CD8-positive, alpha-beta memory T cell (primary cell): ENCODE results near the gene RAB6B. TPM values are rescaled to one million over a fixed set of nuclear protein-coding genes. Genes with fewer than 3 reads are reported as not detected.
A peak's percentile ranks its signal among the peaks of the same experiment; 100 is the strongest.

Experiments
- CTCF ChIA-PET: fragments of 350-600 bp; sonication (Branson Sonifier 250); formaldehyde crosslinking; loops from one replicate; lab custom pipeline; 2021; ENCODE audit warnings: antibody characterized with exemption; lab: Charles Lee
- POLR2A ChIA-PET: fragments of 350-600 bp; sonication (Branson Sonifier 250); formaldehyde crosslinking; loops from one replicate; lab custom pipeline; 2021; ENCODE audit warnings: antibody characterized with exemption; lab: Charles Lee
- DNase-seq, 5 donors: peaks; one replicate each; pipeline versions ENCODE4 v3.0.0 to v3.0.0-alpha.2; 2020 to 2022; ENCODE audit warnings: mixed read lengths in 1 of 5
- H3K27ac ChIP-seq: one replicate; pipeline ENCODE4 v1.7.0; 2013; ENCODE audit warnings: low read depth, mild to moderate bottlenecking, low read length, moderate library complexity
- H3K27me3 ChIP-seq: 2 replicates; pipeline ENCODE4 v1.7.0; 2013; ENCODE audit warnings: low read length, mild to moderate bottlenecking; ENCODE audit not compliant: insufficient read depth, poor library complexity, severe bottlenecking
- H3K36me3 ChIP-seq: 2 replicates; pipeline ENCODE4 v1.7.0; 2013; ENCODE audit warnings: mild to moderate bottlenecking, low read length, moderate library complexity; ENCODE audit not compliant: insufficient read depth
- H3K4me1 ChIP-seq: 2 replicates; pipeline ENCODE4 v1.7.0; 2013; ENCODE audit warnings: mild to moderate bottlenecking, low read length, moderate library complexity; ENCODE audit not compliant: insufficient read depth
- H3K4me3 ChIP-seq: 2 replicates; pipeline ENCODE4 v1.7.0; 2013; ENCODE audit warnings: mild to moderate bottlenecking, low read length
- H3K9me3 ChIP-seq: 2 replicates; pipeline ENCODE4 v1.7.0; 2013; ENCODE audit warnings: mild to moderate bottlenecking, low read length
- H3K27ac Mint-ChIP-seq, 8 donors: one replicate each; pipeline ENCODE4 v1.8.0; 2020 to 2021; ENCODE audit warnings: mixed read lengths in 8 of 8, mild to moderate bottlenecking in 6 of 8, inconsistent platforms in 3 of 8, moderate library complexity in 3 of 8
- H3K27me3 Mint-ChIP-seq, 2 donors: one replicate each; pipeline ENCODE4 v1.8.0; 2020 to 2021; ENCODE audit warnings: mixed read lengths in 2 of 2, mild to moderate bottlenecking in 1 of 2, moderate library complexity in 1 of 2
- H3K36me3 Mint-ChIP-seq, 3 donors: one replicate each; pipeline ENCODE4 v1.8.0; 2020 to 2021; ENCODE audit warnings: mixed read lengths in 3 of 3, inconsistent platforms in 1 of 3, mild to moderate bottlenecking in 1 of 3
- H3K4me1 Mint-ChIP-seq, 3 donors: one replicate each; pipeline ENCODE4 v1.8.0; 2020 to 2021; ENCODE audit warnings: mixed read lengths in 3 of 3, inconsistent platforms in 1 of 3, mild to moderate bottlenecking in 1 of 3
- H3K4me3 Mint-ChIP-seq, 7 donors: one replicate each; pipeline ENCODE4 v1.8.0; 2020 to 2021; ENCODE audit warnings: mixed read lengths in 7 of 7, mild to moderate bottlenecking in 6 of 7, moderate library complexity in 4 of 7, inconsistent platforms in 2 of 7
- H3K9me3 Mint-ChIP-seq, 5 donors: one replicate each; pipeline ENCODE4 v1.8.0; 2020 to 2022; ENCODE audit warnings: mixed read lengths in 5 of 5, mild to moderate bottlenecking in 3 of 5, moderate library complexity in 2 of 5, inconsistent platforms in 1 of 5
- polyA plus RNA-seq: library from polyadenylated mRNA; unstranded; fragments of 300-500 nt; fragmentation: Illumina TruSeq; gene quantifications from one replicate; pipeline ENCODE4 v1.2.3, GENCODE V29; 2021
- total RNA-seq, 2 experiments: library from RNA; stranded (reverse); gene quantifications; one replicate each; pipeline ENCODE4 v1.2.3, GENCODE V29; 2021

The RAB6B gene
- total and polyA plus RNA-seq, 3 experiments from 2014 or later, result 0.24 to 1.7 (median 0.73) TPM

GRCh38 chr3:133939463-133939835 is 43.8 kb upstream of the RAB6B start:
- H3K4me3 Mint-ChIP-seq, result peak overlapping the region in 1 of 7 donors; percentile 40

GRCh38 chr3:133938770-133939462 is 43.2 kb upstream of the RAB6B start:
- peaks cover 4 to 19% of the 10 kb centered on the region in 2 donors for H3K27me3 Mint-ChIP-seq
- CTCF ChIA-PET, result no interaction called here
- H3K4me1 Mint-ChIP-seq, result peaks cover 4 to 6% (median 4%) of the 10 kb centered on the region in 3 donors

More at GRCh38 chr3:133939463-133939835, 43.8 kb upstream of the RAB6B start:
- Histone ChIP-seq H3K4me1 (no peaks in the 10 kb centered on the region), H3K27ac (no peak overlapping the region), H3K9me3 (no peaks in the 10 kb centered on the region), H3K27me3 (no peaks in the 10 kb centered on the region), H3K4me3 (no peak overlapping the region), H3K36me3 (no peaks in the 10 kb centered on the region)
- peaks cover 0 to 2% (median 0%) of the 10 kb centered on the region in 3 donors for H3K36me3 Mint-ChIP-seq
- no peak for DNase-seq
- CTCF ChIA-PET, result no interaction called here
- H3K27me3 Mint-ChIP-seq, result peaks cover 4 to 19% of the 10 kb centered on the region in 2 donors
- H3K27ac Mint-ChIP-seq, result no peak overlapping the region
- no peaks in the 10 kb centered on the region for H3K9me3 Mint-ChIP-seq
- POLR2A ChIA-PET, result no interaction called here
- H3K4me1 Mint-ChIP-seq, result peaks cover 4 to 6% (median 6%) of the 10 kb centered on the region in 3 donors

GRCh38 chr3:133937756-133938601 is 42.3 kb upstream of the RAB6B start:
- H3K4me1 ChIP-seq, result no peaks in the 10 kb centered on the region
- H3K27me3 Mint-ChIP-seq, result peaks cover 4 to 18% of the 10 kb centered on the region in 2 donors
- no peaks in the 10 kb centered on the region for H3K9me3 Mint-ChIP-seq
- H3K4me1 Mint-ChIP-seq, result peaks cover 4 to 6% (median 4%) of the 10 kb centered on the region in 3 donors
- ChIA-PET POLR2A (no interaction called here), CTCF (no interaction called here)
- no peak overlapping the region for H3K4me3 ChIP-seq
- no peaks in the 10 kb centered on the region for H3K36me3 ChIP-seq
- H3K36me3 Mint-ChIP-seq, result peaks cover 0 to 2% (median 0%) of the 10 kb centered on the region in 3 donors
- no peaks in the 10 kb centered on the region for H3K9me3 ChIP-seq
- H3K4me3 Mint-ChIP-seq, result no peak overlapping the region
- no peak for DNase-seq
- no peak overlapping the region for H3K27ac Mint-ChIP-seq
- no peaks in the 10 kb centered on the region for H3K27me3 ChIP-seq
- H3K27ac ChIP-seq, result no peak overlapping the region

More at GRCh38 chr3:133938770-133939462, 43.2 kb upstream of the RAB6B start:
- Histone ChIP-seq H3K36me3 (no peaks in the 10 kb centered on the region), H3K27ac (no peak overlapping the region), H3K27me3 (no peaks in the 10 kb centered on the region), H3K4me3 (no peak overlapping the region), H3K4me1 (no peaks in the 10 kb centered on the region), H3K9me3 (no peaks in the 10 kb centered on the region)
- DNase-seq, result no peak
- Mint-ChIP-seq H3K27ac (no peak overlapping the region), H3K36me3 (peaks cover 0 to 2% (median 0%) of the 10 kb centered on the region in 3 donors), H3K9me3 (no peaks in the 10 kb centered on the region), H3K4me3 (no peak overlapping the region)
- POLR2A ChIA-PET, result no interaction called here

- no peaks in the 10 kb centered on the region for H3K9me3 ChIP-seq
- no peaks in the 10 kb centered on the region for H3K36me3 Mint-ChIP-seq
- no peak for DNase-seq
- no peak overlapping the region for H3K4me3 ChIP-seq
- no peak overlapping the region for H3K4me3 Mint-ChIP-seq
- no peak overlapping the region for H3K27ac Mint-ChIP-seq
- POLR2A ChIA-PET, result no interaction called here
- H3K4me1 Mint-ChIP-seq, result peaks cover 0 to under 1% (median 0%) of the 10 kb centered on the region in 3 donors
- H3K4me1 ChIP-seq, result no peaks in the 10 kb centered on the region
- H3K27ac ChIP-seq, result no peak overlapping the region
- peaks cover 4 to 11% of the 10 kb centered on the region in 2 donors for H3K27me3 Mint-ChIP-seq
- H3K36me3 ChIP-seq, result no peaks in the 10 kb centered on the region
- H3K9me3 Mint-ChIP-seq, result no peaks in the 10 kb centered on the region
- H3K27me3 ChIP-seq, result no peaks in the 10 kb centered on the region
- CTCF ChIA-PET, result no interaction called here
Observed at GRCh38 chr3:133937061-133937686, 41.5 kb upstream of the RAB6B start.

- H3K27ac ChIP-seq, result no peak overlapping the region
- H3K4me1 ChIP-seq, result no peaks in the 10 kb centered on the region
- ChIA-PET CTCF (no interaction called here), POLR2A (no interaction called here)
- Mint-ChIP-seq H3K27me3 (peaks cover 5 to 8% of the 10 kb centered on the region in 2 donors), H3K4me1 (no peaks in the 10 kb centered on the region), H3K9me3 (no peaks in the 10 kb centered on the region), H3K4me3 (no peak overlapping the region), H3K27ac (no peak overlapping the region), H3K36me3 (no peaks in the 10 kb centered on the region)
- H3K4me3 ChIP-seq, result no peak overlapping the region
- no peak for DNase-seq
- no peaks in the 10 kb centered on the region for H3K27me3 ChIP-seq
- no peaks in the 10 kb centered on the region for H3K9me3 ChIP-seq
- H3K36me3 ChIP-seq, result no peaks in the 10 kb centered on the region
Observed at GRCh38 chr3:133935843-133936769, 40.4 kb upstream of the RAB6B start.

GRCh38 chr3:133934996-133935842 is 39.5 kb upstream of the RAB6B start:
- Histone ChIP-seq H3K4me1 (no peaks in the 10 kb centered on the region), H3K9me3 (no peaks in the 10 kb centered on the region), H3K27me3 (no peaks in the 10 kb centered on the region), H3K36me3 (no peaks in the 10 kb centered on the region), H3K27ac (no peak overlapping the region), H3K4me3 (no peak overlapping the region)
- Mint-ChIP-seq H3K4me1 (no peaks in the 10 kb centered on the region), H3K9me3 (no peaks in the 10 kb centered on the region), H3K27ac (no peak overlapping the region), H3K36me3 (no peaks in the 10 kb centered on the region), H3K4me3 (no peak overlapping the region), H3K27me3 (peaks cover 4 to 6% of the 10 kb centered on the region in 2 donors)
- CTCF ChIA-PET, result no interaction called here
- DNase-seq, result no peak
- POLR2A ChIA-PET, result no interaction called here
